ENCODE measurements around the gene FMN1.
A peak's percentile ranks its signal among the peaks of the same experiment; 100 is the strongest.

Gene FMN1

GRCh38 chr15:33194704-33195670 lies at the start of gene FMN1:
Gene FMN1, minus strand, starts transcription at chr15:33194714. Its CDS starts 39,800 bp downstream, at chr15:33154914.
- peak; percentile 65 for DNase-seq (ENCODE audit: insufficient read length, low spot score)
- peak; percentile 76 for FAIRE-seq

- FAIRE-seq (no peak), DNase-seq (ENCODE audit: insufficient read length, low spot score) (no peak)
These were observed 49.4 kb upstream of the FMN1 start for GRCh38 chr15:33243869-33244268.

GRCh38 chr15:33243393-33243792 lies 48.9 kb upstream of the FMN1 start:
- no peak for FAIRE-seq
- no peak for DNase-seq (ENCODE audit: insufficient read length, low spot score)

GRCh38 chr15:33242669-33243191 lies 48.2 kb upstream of the FMN1 start:
- FAIRE-seq (peak; percentile 89), DNase-seq (ENCODE audit: insufficient read length, low spot score) (no peak)

- DNase-seq (ENCODE audit: insufficient read length, low spot score) (no peak), FAIRE-seq (no peak)
These were observed 47.7 kb upstream of the FMN1 start for GRCh38 chr15:33242165-33242564.

- DNase-seq (ENCODE audit: insufficient read length, low spot score) (no peak), FAIRE-seq (no peak)
These were observed 42.5 kb upstream of the FMN1 start for GRCh38 chr15:33236841-33237509.

GRCh38 chr15:33234020-33234461 lies 39.5 kb upstream of the FMN1 start:
- DNase-seq (ENCODE audit: insufficient read length, low spot score) (no peak), FAIRE-seq (no peak)

GRCh38 chr15:33226559-33227181 lies 32.2 kb upstream of the FMN1 start:
- FAIRE-seq: peak; percentile 84

GRCh38 chr15:33218071-33218491 lies 23.6 kb upstream of the FMN1 start:
- no peak for DNase-seq (ENCODE audit: insufficient read length, low spot score)

More at GRCh38 chr15:33226559-33227181, 32.2 kb upstream of the FMN1 start:
- DNase-seq (ENCODE audit: insufficient read length, low spot score): peak; percentile 16

GRCh38 chr15:33215941-33216872 lies 21.7 kb upstream of the FMN1 start:
- DNase-seq (ENCODE audit: insufficient read length, low spot score) (peak; percentile 15), FAIRE-seq (no peak)

More at GRCh38 chr15:33218071-33218491, 23.6 kb upstream of the FMN1 start:
- FAIRE-seq: no peak

GRCh38 chr15:33211176-33211808 lies 16.8 kb upstream of the FMN1 start:
- DNase-seq (ENCODE audit: insufficient read length, low spot score): no peak
- no peak for FAIRE-seq

- DNase-seq (ENCODE audit: insufficient read length, low spot score): no peak
- FAIRE-seq: no peak
These were observed 15.3 kb upstream of the FMN1 start for GRCh38 chr15:33209575-33210481.

- DNase-seq (ENCODE audit: insufficient read length, low spot score) (no peak), FAIRE-seq (no peak)
These were observed 13.1 kb upstream of the FMN1 start for GRCh38 chr15:33207646-33208045.

- DNase-seq (ENCODE audit: insufficient read length, low spot score): no peak
- no peak for FAIRE-seq
These were observed 11.9 kb upstream of the FMN1 start for GRCh38 chr15:33206366-33206765.

- no peak for DNase-seq (ENCODE audit: insufficient read length, low spot score)
- no peak for FAIRE-seq
These were observed 10.4 kb upstream of the FMN1 start for GRCh38 chr15:33204926-33205325.

- FAIRE-seq (no peak), DNase-seq (ENCODE audit: insufficient read length, low spot score) (no peak)
These were observed 9.6 kb upstream of the FMN1 start for GRCh38 chr15:33204087-33204486.

- FAIRE-seq: peak; percentile 88
- peak; percentile 46 for DNase-seq (ENCODE audit: insufficient read length, low spot score)
These were observed 7.1 kb upstream of the FMN1 start for GRCh38 chr15:33201491-33202231.

- FAIRE-seq: no peak
- no peak for DNase-seq (ENCODE audit: insufficient read length, low spot score)
These were observed 6.4 kb upstream of the FMN1 start for GRCh38 chr15:33200903-33201302.
